ES-I3 (cell line): ENCODE results near the gene ADGRG3.
"Not testable (repeated sequence)": the region's sequence is repeated elsewhere in the genome, so short reads cannot be mapped to it uniquely, and the experiment has no call there.

Experiments
- H3K36me3 ChIP-seq: 2 replicates; pipeline ENCODE4 v1.6.1; 2013; ENCODE audit warnings: mild to moderate bottlenecking, low read length, control low read depth, moderate library complexity; ENCODE audit not compliant: insufficient read depth
- H3K4me1 ChIP-seq: 2 replicates; pipeline ENCODE4 v1.6.1; 2013; ENCODE audit warnings: mild to moderate bottlenecking, control low read depth, low read length; ENCODE audit not compliant: insufficient read depth
- H3K9ac ChIP-seq: 2 replicates; pipeline ENCODE4 v1.6.1; 2013; ENCODE audit warnings: low read depth, mild to moderate bottlenecking, low read length, moderate library complexity
- H3K9me3 ChIP-seq: 2 replicates; pipeline ENCODE4 v1.6.1; 2013; ENCODE audit warnings: mild to moderate bottlenecking, low read length, moderate library complexity; ENCODE audit not compliant: control insufficient read depth, insufficient read depth

ADGRG3 gene

GRCh38 chr16:57724531-57724930 lies 56.4 kb downstream of the ADGRG3 start:
- no peaks in the 10 kb centered on the region for H3K36me3 ChIP-seq
- H3K9ac ChIP-seq: no peak overlapping the region
- no peaks in the 10 kb centered on the region for H3K4me1 ChIP-seq
- no peaks in the 10 kb centered on the region for H3K9me3 ChIP-seq

- H3K9ac ChIP-seq: no peak overlapping the region
- H3K36me3 ChIP-seq: no peaks in the 10 kb centered on the region
- no peaks in the 10 kb centered on the region for H3K4me1 ChIP-seq
- no peaks in the 10 kb centered on the region for H3K9me3 ChIP-seq
These were observed 57.0 kb downstream of the ADGRG3 start for GRCh38 chr16:57725151-57725550.

- H3K4me1 ChIP-seq: no peaks in the 10 kb centered on the region
- no peak overlapping the region for H3K9ac ChIP-seq
- H3K9me3 ChIP-seq: no peaks in the 10 kb centered on the region
- H3K36me3 ChIP-seq: no peaks in the 10 kb centered on the region
These were observed 57.4 kb downstream of the ADGRG3 start for GRCh38 chr16:57725554-57725953.

GRCh38 chr16:57725976-57726375 lies 57.9 kb downstream of the ADGRG3 start:
- no peaks in the 10 kb centered on the region for H3K4me1 ChIP-seq
- H3K9me3 ChIP-seq: no peaks in the 10 kb centered on the region

GRCh38 chr16:57726433-57726947 lies 58.4 kb downstream of the ADGRG3 start:
- H3K9me3 ChIP-seq: no peaks in the 10 kb centered on the region
- H3K9ac ChIP-seq: no peak overlapping the region
- no peaks in the 10 kb centered on the region for H3K36me3 ChIP-seq
- no peaks in the 10 kb centered on the region for H3K4me1 ChIP-seq

More at GRCh38 chr16:57725976-57726375, 57.9 kb downstream of the ADGRG3 start:
- Histone ChIP-seq H3K36me3 (no peaks in the 10 kb centered on the region), H3K9ac (no peak overlapping the region)

GRCh38 chr16:57727610-57728009 lies 59.5 kb downstream of the ADGRG3 start:
- H3K4me1 ChIP-seq: no peaks in the 10 kb centered on the region

GRCh38 chr16:57728336-57729181 lies 60.5 kb downstream of the ADGRG3 start:
- no peaks in the 10 kb centered on the region for H3K9me3 ChIP-seq
- no peaks in the 10 kb centered on the region for H3K4me1 ChIP-seq
- no peaks in the 10 kb centered on the region for H3K36me3 ChIP-seq
- no peak overlapping the region for H3K9ac ChIP-seq

More at GRCh38 chr16:57727610-57728009, 59.5 kb downstream of the ADGRG3 start:
- Histone ChIP-seq H3K36me3 (no peaks in the 10 kb centered on the region), H3K9ac (no peak overlapping the region), H3K9me3 (no peaks in the 10 kb centered on the region)

GRCh38 chr16:57729182-57729484 lies 61.0 kb downstream of the ADGRG3 start:
- H3K9ac ChIP-seq: no peak overlapping the region
- no peaks in the 10 kb centered on the region for H3K36me3 ChIP-seq
- no peaks in the 10 kb centered on the region for H3K9me3 ChIP-seq
- no peaks in the 10 kb centered on the region for H3K4me1 ChIP-seq

- not testable (repeated sequence) for H3K9me3 ChIP-seq, H3K9ac ChIP-seq, H3K4me1 ChIP-seq, H3K36me3 ChIP-seq
These were observed 61.7 kb downstream of the ADGRG3 start for GRCh38 chr16:57729852-57730251.

GRCh38 chr16:57730771-57731730 lies 62.9 kb downstream of the ADGRG3 start:
- Histone ChIP-seq H3K4me1 (no peaks in the 10 kb centered on the region), H3K36me3 (no peaks in the 10 kb centered on the region), H3K9ac (no peak overlapping the region), H3K9me3 (no peaks in the 10 kb centered on the region)

GRCh38 chr16:57732037-57732436 lies 63.9 kb downstream of the ADGRG3 start:
- Histone ChIP-seq H3K4me1 (no peaks in the 10 kb centered on the region), H3K36me3 (no peaks in the 10 kb centered on the region), H3K9ac (no peak overlapping the region), H3K9me3 (no peaks in the 10 kb centered on the region)

GRCh38 chr16:57732714-57733113 lies 64.6 kb downstream of the ADGRG3 start:
- H3K4me1 ChIP-seq: no peaks in the 10 kb centered on the region
- no peaks in the 10 kb centered on the region for H3K9me3 ChIP-seq
- H3K36me3 ChIP-seq: 0 out of 2 replicates have a peak, but pooled peaks cover 3% of the 10 kb centered on the region
- no peak overlapping the region for H3K9ac ChIP-seq

- Histone ChIP-seq H3K9ac (peak overlapping the region; percentile 94), H3K4me1 (no peaks in the 10 kb centered on the region), H3K9me3 (no peaks in the 10 kb centered on the region), H3K36me3 (0 out of 2 replicates have a peak, but pooled peaks cover 3% of the 10 kb centered on the region)
These were observed 66.3 kb downstream of the ADGRG3 start for GRCh38 chr16:57734308-57734924.
